Fibroblast of skin of right quadriceps (primary cell): ENCODE data around the gene BRCA1.
A peak's percentile ranks its signal among the peaks of the same experiment; 100 is the strongest.
"Not testable (repeated sequence)": the region's sequence is repeated elsewhere in the genome, so short reads cannot be mapped to it uniquely, and the experiment has no call there.

Experiments
- DNase-seq: peaks from one replicate; pipeline ENCODE4 v3.0.0-alpha.2; 2013

The BRCA1 gene

DNA sequence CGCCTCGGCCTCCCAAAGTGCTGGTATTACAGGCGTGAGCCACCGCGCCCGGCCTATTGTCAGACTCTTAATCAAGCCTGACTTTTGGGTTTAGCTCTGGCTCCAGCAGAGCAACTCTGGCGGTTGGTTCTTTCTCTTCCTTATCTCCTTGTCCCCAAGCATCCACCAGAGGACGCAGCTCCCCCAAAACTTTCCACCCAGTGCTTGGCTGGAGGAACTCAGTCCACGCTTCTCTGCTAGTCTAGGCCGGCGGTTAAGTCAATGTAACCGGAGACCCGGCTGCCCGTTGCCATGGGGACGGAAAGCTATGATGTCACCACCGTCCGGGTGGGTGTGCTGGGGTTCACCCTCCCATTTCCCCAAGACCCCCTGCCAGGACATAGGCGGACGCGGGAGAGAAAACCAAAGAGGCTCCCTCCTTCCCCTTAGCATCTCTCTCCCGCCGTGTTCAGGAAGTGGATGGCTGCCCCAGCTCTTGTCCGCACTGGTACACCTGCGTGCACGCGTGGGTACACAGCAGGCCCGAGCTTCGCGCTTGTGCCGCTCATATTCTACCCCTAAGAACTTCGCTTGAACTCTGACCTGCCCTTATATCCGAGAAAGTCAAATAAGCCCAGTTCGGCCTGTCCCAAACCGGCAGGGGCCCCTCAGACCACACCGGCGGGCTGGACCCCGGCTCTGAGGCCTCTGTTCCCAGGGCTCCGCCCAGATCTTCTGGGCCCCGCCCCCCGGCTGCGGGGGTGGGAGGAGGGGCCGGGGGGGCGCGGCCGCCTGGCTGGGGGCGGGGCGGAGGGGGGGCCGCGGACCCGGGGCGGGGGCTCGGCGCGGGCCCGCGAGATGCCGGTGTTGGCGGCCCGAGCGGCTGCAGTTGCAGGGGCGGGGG lies 100.5 kb downstream of the BRCA1 start, which contains the start of gene RND2:
Gene RND2 (plus strand): TSS at position 825 of the 883 bp plus-strand sequence. CDS start 117 bp downstream, outside the sequence.
- peak; percentile 96 for DNase-seq

DNA sequence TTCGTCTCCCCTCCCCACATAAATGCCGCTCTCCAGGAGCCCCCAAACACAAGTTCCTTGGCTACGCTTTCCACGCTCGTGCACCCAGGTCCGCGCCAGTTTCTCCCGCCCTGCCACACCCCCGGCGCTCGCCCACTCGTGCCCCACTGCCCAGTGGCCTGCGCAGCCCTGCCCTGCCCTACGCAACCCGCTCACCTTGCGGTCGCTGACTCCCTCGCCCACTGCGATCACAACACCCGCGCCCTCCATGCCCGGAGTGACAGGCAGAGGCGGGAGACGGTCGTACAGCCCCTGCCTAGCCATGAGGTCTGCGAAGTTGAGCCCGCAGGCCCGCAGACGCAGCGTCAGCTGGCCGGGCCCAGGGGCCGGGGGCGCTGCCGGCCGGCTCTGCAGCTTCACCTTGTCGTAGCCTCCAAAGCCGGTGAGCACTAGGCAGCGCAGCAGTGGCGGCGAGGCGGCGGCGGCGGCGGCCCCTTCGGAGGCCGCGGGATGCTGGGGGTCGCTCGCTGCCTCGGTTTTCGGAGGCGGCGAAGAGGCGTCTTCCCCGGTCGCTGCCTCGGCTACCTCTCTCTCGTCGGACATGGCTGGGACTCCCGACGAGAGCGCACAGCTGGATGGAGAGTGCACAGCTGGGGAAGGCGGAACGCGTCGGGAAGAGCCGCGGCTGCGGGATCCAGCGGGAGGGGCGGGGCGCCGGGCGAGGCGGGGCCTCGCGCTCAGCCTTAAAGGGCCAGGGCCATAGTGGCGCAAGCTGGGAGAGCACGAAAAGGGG lies 103.2 kb downstream of the BRCA1 start, which contains the start of gene VAT1:
Gene VAT1 (minus strand): TSS at position 645 of the 772 bp plus-strand sequence. CDS start 63 bp downstream, at position 582.
- peak; percentile 68 for DNase-seq

DNA sequence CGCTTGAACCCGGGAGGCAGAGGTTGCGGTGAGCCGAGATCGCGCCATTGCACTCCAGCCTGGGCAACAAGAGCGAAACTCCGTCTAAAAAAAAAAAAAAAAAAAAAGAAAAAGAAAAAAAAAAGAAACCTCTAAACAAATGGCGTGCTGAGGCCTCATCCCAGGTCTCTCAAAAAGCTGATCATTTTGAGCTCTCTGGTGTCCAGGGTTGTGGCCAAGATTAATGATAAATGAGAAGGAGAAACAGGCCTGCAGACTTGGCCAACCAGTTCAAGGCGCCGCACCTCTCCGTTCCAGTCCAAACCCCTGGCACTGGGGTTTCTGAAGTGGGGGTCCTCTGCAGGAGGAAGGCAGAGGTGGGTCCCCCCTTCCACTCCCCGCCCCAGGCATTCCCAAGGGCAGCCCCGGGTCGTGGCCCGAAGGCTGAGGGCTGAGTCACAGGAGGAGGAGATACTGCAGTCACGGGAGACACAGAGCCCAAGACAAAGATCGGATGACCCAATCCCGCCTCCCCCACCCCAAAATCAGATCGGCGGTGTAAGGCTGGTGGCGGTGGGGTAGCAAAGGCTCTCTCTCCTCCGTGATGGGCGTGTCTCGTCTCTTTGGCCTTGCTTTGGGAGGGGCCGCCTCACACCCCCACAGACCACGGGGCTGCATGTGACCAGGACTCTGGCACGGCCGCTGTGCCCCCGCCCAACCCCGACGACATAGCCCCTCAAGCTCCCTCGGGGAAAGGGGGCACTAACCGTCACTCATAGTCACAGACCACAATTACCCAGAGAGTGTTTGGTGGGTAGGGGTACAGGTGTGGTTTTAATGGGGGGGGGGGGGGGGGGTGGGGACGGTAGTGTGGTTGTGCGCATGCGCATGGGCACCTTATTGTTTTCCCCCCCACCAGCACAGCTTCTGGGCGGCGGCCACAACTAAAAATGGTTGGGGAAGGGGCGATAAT lies 104.1 kb downstream of the BRCA1 start:
- peak; percentile 62 for DNase-seq

DNA sequence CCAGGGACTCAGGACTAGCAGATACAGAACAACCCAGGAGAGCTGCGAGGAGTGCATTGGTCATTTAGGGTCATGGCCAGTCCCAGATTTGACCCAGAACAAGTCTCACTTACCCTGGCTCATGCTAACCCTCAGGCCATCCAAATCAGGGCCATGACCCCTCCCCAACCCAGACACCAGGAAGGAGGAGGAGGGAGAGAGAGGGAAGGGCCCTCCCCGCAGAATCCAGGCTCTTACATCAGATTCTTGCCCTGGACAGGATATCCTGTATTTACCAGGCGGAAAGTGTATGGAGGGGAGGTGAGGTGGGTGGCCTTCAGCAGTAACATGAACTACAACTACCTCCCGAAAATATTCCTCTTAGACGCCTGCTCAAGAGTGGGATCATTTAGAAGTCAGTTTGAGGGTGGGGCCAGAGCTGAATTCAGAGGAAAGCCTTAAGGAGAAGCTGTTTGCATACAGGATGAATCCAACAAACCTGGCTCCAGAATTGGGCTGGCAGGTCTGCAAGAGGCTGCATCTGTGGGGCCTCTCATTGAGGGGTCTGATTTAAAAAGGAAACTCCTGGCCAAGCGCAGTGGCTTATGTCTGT lies 105.0 kb downstream of the BRCA1 start:
- peak; percentile 32 for DNase-seq

DNA sequence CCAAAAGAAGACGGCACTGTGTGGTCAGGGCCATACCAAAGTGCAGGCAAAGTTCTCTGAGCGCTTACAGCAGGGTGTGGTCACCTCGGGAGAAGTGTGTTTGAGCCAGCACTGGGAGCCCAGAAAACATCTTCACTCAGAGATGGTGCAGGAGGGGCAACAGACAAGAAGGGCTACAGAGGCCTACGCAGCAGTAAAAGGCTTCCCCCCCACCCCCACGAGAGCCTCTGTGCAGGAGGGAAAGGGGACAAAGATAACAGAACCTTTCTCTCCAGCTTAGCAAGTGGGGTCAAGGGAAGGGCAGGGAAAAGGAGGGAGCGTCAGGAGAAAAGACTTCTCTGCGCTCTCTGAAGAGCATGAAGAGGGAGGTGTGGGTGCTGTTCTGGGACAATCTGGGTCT lies 105.7 kb downstream of the BRCA1 start:
- DNase-seq, result no peak

DNA sequence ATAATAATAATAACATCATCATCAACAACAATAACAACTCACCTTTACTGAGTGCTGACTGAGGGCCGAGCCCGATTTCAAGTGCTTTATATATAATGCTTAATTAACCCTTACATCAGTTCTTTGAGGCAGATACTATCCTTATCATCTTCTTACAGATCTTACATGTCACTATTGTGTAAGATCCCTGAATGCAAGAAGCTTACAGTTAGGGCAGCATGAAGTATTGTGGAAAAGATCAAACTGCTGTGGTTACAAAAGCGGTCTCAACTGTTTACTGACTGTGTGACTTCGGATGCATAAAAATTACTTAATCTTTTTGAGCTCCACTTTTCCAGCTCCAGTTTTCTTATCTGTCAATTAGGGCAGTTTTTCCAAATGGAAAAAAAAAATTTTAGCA lies 106.2 kb downstream of the BRCA1 start:
- no peak for DNase-seq

DNA sequence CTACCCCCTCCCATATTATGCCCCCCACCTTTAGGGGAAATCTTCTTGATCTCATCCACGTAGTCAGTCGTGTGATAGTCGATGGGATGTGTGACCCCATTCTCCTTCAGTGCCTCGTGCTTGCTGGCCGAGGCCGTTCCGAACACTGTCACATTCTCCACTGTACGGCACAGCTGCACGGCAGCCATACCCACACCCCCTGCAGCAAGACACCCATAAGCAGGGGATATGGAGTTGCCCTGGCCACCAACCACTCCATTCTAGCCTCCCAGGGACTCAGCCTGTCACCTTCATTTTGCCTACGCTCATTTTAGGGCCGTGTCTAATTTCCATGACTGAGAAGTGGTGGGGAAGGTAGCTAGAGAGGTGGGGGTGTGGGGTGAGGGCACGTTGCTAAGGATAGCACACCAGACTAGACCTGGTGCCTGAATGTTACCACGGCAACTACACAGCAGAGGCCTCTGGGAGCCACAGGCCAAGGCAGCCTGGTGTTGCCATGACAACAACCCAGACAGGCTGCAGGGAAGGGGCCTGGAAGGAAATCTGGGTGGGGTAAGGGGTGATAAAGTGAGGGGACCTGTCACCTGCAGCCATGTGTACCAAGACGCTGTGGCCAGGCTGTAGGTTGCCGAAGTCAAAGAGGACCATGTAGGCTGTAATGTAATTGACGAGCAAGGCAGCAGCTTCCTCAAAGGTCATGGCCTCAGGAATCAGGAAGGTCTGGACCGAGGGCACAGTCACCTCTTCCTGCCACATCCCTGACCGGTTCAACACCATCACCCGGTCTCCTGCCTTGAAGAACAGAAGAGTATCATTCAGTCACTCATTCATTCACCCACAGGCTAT lies 106.9 kb downstream of the BRCA1 start:
- DNase-seq, result no peak

DNA sequence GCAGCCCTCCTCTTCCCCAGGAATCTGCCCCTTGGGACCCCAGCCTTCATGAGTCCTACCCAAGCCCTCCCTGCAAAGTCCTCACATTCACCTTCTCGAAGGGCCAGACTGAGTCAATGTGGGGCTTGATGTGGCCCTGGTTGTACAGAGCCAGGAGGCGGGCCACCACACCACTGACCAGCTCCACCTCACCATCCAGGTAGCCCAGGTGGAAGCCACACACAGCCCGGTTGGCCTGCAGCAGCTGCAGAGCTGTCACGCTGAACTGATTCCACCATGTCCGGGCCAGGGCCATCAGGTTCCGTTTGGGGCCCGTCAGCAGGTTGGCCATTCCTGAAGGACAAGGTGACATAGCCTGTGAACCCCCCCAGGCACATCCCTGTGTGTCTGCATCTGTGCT lies 108.9 kb downstream of the BRCA1 start:
- no peak for DNase-seq

DNA sequence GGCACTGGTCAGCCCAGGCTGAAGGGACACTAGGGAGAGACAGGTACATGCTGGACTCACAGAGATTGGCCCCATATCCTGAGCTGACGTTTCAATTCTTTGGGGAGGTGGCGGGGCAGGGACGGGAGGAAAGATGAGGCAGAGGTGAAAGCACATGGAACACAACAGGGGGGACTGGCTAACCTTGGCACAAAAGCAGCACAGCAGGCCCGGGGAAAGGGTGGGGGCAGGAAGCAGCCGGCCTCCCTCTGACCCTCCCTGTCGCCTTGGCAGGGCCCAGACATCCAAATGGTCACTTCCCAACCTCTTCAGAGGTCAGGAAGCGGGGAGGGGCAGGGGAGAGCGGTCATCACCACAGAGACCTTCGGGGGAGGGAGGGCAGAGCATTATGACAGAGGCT lies 109.6 kb downstream of the BRCA1 start:
- no peak for DNase-seq

DNA sequence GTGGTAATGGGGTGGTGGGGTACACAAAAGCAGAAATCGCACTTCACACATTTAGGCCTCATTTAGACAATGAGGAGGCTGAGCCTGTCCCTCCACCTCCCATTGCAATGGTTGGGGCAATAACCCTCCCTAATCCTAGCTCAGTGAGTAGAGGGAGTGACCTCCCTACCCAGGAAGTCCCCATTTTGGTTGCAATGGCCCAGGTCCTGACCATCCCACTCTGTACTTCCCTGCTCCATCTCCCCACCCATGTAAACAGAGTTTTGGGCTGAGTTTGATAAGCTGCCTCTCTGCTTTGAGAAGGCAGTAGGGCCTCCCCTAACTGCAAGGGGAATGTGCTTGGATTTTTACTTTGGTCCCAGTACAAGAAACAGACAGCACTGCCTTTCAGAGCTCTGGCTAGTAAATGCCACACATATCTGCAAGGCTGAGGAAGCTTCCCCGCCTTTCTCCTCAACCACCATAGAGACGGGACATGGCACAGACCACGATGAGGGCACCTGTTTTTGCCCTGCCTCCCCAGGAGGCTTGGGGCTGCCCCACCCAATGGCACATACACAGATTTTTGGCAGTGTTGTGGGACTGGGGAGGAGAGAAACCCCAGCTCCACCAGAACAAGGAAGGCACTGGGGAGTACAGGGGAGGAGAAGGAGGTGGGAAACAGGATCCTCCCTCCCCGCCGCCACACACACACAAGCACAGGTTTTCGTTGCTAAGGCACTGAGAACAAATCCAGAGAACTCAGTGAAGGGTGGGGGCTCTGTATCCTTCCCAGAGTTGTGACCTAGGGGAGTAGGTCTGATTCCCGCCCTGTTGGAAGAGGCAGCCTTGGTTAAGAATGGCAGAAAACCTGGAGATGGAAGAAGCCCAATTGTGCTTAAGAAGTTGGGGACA lies 110.3 kb downstream of the BRCA1 start:
- DNase-seq, result no peak

DNA sequence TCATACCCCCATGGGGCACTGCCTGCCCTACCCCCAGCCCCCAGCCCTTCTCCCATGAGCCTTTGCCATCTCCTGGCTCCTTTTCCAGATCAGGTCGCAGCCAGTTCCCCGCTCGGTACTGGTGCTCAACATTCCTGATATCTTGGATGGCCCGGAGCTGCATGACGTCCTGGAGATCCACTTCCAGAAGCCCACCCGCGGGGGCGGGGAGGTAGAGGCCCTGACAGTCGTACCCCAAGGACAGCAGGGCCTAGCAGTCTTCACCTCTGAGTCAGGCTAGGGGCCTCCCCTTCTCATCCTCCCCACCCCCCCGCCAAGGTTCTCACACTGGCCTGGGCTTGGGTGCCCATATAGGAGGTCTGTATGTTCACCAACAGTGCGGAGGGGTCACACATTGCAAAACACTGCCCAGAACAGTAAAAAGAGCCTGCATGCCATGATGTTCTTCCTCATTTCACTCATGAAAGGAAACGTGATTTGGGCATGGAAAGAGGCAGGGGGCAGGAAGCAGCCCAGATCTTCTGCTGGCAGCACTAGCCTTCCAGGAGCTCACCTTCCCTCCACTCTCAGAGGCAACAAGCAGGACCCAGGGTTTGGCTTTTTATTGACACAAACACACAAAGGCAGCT lies 111.0 kb downstream of the BRCA1 start:
- no peak for DNase-seq

DNA sequence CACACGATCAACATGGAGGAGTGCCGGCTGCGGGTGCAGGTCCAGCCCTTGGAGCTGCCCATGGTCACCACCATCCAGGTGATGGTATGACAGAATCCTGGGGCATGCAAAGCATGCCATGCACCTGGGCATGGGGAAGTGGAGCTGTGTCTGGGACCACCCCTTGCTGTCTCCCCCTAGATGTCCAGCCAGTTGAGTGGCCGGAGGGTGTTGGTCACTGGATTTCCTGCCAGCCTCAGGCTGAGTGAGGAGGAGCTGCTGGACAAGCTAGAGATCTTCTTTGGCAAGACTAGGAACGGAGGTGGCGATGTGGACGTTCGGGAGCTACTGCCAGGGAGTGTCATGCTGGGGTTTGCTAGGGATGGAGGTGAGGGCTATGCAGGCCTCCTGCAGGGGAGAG lies 111.9 kb downstream of the BRCA1 start:
- DNase-seq, result no peak

DNA sequence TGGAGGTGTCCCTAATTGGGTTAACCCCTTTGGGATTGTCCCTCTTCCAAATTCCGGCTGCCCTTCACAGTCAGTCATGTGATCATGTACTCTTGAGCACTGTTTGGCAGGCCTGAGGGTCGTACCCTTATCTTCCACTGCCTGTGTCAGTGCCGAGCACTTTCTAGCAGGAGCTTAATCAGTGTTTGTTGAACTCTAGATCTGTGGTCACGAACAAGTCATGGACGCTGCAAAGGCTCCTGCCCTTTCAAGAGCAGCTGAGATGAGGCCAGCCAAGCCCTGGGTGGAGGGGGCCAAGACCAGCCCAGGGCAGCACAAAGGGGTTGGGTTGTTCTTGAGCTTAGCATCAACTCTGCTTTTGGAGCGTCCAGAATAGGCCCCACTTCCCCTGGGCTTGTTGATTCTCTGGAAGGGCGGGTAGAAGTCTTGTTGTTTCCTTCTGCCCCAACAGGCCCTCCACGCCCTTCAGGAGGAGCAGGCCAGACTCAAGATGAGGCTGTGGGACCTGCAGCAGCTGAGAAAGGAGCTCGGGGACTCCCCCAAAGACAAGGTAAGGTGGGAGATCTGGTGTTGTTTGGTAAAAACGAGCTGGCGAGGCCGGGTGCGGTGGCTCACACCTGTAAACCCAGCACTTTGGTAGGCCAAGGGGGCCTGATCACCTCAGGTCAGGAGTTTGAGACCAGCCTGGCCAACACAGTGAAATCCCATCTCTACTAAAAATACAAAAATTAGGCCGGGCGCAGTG lies 113.3 kb downstream of the BRCA1 start:
- no peak for DNase-seq

DNA sequence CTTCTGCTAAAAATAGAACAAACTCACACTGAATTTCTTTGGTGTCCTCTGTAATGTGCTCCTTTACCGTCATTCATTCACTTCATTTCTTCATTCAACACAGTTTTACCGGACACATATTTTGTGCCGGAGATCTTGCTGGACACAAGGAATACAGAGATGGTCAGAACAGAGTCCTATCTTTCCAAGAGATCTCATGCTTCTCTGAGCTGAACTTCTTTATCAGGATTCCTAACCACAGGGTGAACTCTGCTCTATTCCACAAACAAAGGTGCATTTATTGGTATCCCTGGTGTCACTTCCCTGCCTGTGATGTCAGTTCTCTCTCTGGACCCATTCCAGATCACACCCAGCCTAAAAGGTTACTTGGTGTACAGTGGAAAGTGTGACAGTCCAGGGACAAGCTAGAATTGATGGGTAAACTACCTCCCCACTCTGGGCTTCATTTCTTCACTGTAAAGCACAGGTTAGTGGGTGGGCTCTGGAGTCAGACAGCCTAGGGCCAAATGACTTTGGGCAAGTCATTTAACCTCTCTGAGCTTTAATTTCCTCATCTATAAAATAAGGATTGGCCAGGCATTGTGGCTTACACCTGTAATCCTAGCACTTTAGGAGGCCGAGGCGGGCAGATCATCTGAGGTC lies 114.4 kb downstream of the BRCA1 start:
- no peak for DNase-seq

DNA sequence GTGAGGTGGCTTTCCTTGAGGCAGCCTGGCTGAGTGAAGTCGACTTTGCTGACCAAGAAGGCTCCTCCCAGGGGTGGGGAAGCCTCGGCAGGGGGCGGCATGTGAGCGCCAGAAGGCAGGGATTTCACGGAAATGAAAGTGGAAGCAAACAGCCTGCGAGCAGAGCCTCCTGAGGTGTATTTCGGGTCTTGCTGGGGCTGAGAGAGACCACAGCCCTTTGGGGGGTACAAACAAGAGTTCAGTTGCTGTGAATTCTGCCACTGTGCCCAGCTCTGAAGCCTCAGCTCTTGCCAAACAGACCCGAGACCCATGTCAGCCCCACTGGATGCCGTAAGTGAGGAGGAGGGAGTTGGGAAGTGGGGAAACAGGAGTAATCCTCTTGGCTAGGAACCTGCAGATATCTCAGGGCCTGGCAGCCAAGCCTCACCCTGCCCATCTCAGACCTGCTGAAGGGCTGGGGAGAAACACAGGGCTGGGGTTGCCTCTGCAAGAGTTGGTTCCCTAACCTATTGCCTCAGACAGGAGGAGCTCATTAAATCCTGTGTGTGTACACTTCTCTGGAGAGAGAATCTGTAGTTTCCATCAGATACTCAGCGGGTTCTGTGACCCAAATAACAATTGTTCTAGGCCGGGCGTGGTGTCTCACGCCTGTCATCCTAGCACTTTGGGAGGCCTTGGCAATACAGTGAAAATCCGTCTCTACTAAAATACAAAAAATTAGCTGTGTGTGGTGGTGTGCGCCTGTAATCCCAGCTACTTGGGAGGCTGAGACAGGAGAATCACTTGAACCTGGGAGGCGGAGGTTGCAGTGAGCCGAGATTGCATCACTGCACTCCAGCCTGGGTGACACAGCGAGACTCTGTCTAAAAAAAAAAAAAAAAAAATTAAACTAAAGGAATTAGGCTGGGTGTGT lies 118.3 kb downstream of the BRCA1 start, which contains the start of gene IFI35:
Gene IFI35 (plus strand): TSS at position 146 of the 913 bp plus-strand sequence. CDS start 164 bp downstream, at position 310.
- DNase-seq, result peak; percentile 75

DNA sequence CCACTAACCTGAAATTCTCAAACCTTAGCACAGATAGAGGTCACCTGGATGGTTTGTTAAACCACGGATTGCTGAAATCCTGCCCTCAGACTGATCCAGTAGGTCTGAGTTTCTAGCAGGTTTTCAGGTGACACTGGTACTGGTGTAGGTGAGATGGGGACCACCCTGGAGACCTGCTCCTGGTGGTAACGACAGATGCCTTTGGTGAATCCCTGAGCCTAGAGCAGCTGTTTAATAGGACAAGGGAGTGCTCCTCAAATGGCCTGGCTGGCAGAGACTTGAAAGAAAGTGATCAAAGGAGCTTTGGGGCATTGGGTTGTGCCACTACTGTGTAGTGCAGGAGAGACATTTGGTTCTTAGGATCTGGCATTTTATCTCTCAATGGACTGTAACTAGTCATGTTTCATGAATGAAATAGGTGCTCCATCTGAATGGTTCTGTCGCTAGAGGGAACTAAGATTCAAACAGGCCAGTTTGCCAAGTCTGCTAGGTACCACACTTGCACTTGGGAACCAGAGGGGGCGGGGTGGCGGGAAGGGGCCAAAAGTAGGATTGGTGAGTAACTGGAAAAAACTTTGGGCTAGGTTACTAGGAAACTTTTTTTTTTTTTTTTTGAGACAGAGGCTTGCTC lies 121.5 kb downstream of the BRCA1 start:
- DNase-seq, result peak; percentile 62

DNA sequence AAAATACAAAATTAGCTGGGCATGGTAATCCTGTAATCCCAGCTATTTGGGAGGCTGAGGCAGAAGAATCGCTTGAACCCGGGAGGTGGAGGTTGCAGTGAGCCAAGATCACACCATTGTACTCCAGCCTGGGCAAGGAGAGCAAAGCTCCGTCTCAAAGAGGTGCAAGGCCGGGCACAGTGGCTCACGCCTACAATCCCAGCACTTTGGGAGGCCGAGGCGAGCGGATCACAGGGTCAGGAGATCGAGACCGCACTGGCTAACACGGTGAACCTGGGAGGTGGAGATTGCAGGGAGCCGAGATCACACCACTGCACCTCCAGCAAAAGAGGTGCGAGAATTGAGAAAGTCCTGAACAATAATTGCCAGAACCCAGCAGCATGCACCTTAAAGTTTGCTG lies 124.3 kb downstream of the BRCA1 start:
- DNase-seq, result not testable (repeated sequence)
